Testis (tissue), 2 donors: ENCODE results near the gene VSIG10L2.

ENCODE experiments used
- POLR2A ChIP-seq: fragments of 450-650 bp; IDR thresholded peaks from one replicate; pipeline ENCODE4 v1.6.1; 2017; ENCODE audit warnings: antibody characterized with exemption, mild to moderate bottlenecking, moderate library complexity
- TF ChIP-seq, protein P1 (sequence below), 3 experiments: fragments of 450-650 bp in 2 of 3; fragments of 200-600 bp in 1 of 3; sonication (generic) in 1 of 3; IDR thresholded peaks; one replicate each; pipeline ENCODE4 v1.5.1; 2016 to 2019; ENCODE audit warnings: antibody characterized with exemption in 3 of 3, mild to moderate bottlenecking in 2 of 3, moderate library complexity in 1 of 3

DNA sequence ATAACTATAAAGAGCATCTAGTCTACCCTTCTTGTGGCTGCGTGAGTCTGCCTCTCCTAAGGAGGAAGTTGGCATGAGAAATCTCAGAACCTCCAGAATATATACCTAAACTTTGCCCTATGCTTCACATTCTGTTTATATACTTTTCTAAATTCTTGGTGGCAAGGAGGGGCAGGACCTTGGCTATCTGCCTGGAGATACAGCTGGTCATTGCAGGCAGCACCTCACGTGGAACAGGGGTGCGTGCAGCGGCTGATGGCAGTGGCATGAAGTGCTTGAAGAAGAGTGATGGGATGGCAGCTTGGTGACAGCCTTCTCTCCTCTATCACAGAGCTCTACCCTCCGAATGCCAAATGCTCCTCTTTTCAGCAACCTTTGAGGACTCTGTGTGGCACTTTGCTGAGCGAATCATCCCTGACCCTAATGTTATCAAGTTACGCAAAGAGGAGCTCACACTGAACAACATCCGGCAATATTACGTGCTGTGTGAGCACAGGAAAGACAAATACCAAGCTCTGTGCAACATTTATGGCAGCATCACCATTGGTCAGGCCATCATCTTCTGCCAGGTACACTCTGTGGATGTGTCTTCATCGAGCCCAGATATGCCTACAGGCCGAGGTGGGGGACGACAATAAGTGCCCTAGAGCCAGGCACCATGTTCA is 29.0 kb upstream of the VSIG10L2 start:
- TF ChIP-seq, protein P1, sequence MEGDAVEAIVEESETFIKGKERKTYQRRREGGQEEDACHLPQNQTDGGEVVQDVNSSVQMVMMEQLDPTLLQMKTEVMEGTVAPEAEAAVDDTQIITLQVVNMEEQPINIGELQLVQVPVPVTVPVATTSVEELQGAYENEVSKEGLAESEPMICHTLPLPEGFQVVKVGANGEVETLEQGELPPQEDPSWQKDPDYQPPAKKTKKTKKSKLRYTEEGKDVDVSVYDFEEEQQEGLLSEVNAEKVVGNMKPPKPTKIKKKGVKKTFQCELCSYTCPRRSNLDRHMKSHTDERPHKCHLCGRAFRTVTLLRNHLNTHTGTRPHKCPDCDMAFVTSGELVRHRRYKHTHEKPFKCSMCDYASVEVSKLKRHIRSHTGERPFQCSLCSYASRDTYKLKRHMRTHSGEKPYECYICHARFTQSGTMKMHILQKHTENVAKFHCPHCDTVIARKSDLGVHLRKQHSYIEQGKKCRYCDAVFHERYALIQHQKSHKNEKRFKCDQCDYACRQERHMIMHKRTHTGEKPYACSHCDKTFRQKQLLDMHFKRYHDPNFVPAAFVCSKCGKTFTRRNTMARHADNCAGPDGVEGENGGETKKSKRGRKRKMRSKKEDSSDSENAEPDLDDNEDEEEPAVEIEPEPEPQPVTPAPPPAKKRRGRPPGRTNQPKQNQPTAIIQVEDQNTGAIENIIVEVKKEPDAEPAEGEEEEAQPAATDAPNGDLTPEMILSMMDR (IDR thresholded peaks at IDR 0.05): no peak
- TF ChIP-seq POLR2A: no peak
